K562 (cell line): ENCODE measurements around the gene PRDX6. TPM values are rescaled to one million over a fixed set of nuclear protein-coding genes. Genes with fewer than 3 reads are reported as not detected.

Experiments used
- CHD7 ChIP-seq: fragments of 200-600 bp; sonication (generic); IDR thresholded peaks from one replicate; pipeline ENCODE4 v1.6.1; 2012; ENCODE audit warnings: mild to moderate bottlenecking, low read depth, low read length, inconsistent platforms
- NKRF ChIP-seq: fragments of 450-650 bp; IDR thresholded peaks from 2 replicates; pipeline ENCODE4 v1.6.1; 2016; ENCODE audit warnings: borderline replicate concordance
- ZNF609 ChIP-seq: sonication (generic); formaldehyde crosslinking; IDR thresholded peaks from 2 replicates; pipeline ENCODE4 v1.8.1; 2023; ENCODE audit warnings: missing genetic modification reagents, mild to moderate bottlenecking, borderline replicate concordance
- polyA plus RNA-seq, 8 experiments: library from polyadenylated mRNA; depleted of rRNA in 4 of 8; stranded (reverse) in 5 of 8; unstranded in 3 of 8; fragments of >200 nt; fragmentation: Nextera tagmentation in 2 of 8; fragmentation: Illumina TruSeq in 1 of 8; extraction: Ambion mirVana in 2 of 8; extraction: Trizol in 1 of 8; gene quantifications; 2 replicates each; pipeline versions ENCODE4 v1.2.1 to v1.2.3, GENCODE V29; 2011 to 2014; ENCODE audit warnings: inconsistent platforms in 1 of 8, missing spikeins in 1 of 8
- total RNA-seq, 7 experiments: library from RNA; depleted of rRNA in 6 of 7; stranded (reverse); fragments of >200 nt in 6 of 7; fragmentation: Illumina TruSeq in 2 of 7; extraction: Trizol in 2 of 7; gene quantifications; 2 replicates each; pipeline versions ENCODE4 v1.2.1 to v1.2.3, GENCODE V29; 2011 to 2021; ENCODE audit warnings: low replicate concordance in 1 of 7
- TF ChIP-seq, protein P1 (sequence below), 2 experiments: fragments of 450-650 bp; conservative IDR thresholded peaks; 2 replicates each; pipeline ENCODE4 v1.6.1; 2017; ENCODE audit warnings: mild to moderate bottlenecking in 2 of 2, moderate library complexity in 2 of 2

The PRDX6 gene
- total and polyA plus RNA-seq, 9 of the 15 experiments (the other 6 are each of a cell fraction or from before 2014, with no cell fraction given): 277 to 1,082 (median 610) TPM

DNA sequence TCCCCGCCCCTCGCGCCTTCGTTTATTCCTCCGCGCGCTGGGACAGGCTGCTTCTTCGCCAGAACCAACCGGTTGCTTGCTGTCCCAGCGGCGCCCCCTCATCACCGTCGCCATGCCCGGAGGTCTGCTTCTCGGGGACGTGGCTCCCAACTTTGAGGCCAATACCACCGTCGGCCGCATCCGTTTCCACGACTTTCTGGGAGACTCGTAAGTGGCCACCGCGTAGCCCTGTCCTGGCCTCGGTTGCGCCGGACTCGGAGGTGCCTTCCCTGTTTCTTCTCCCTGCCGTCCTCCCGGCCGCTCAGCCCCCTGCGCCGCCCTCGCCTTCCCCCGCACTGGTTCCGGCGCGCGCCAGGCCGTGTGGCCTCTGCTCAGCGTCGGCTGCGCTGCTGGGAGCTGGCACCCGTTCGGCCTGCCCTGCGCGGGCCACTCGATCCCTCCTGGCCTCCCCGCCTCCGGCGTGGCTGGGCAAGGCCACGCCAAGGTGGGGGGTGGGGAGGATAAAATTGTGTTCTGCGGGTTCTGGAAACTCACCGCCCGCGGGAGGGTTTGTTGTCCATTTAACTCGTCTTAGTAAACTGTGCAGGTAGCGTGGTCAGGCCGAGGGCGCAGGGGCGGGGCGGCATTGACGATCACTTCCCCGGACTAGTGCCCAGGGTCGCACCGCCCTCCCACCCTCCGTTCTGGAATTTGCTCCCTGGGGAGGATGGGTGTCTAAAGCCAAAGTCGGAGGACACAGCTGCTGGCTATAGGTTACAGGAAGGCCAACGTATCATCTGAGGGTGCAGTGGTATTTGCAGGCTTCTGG lies at the start of gene PRDX6 (continued):
- no peak for TF ChIP-seq CHD7
- TF ChIP-seq NKRF: peak; percentile 40; the same call in 1 of the 2 replicates
- TF ChIP-seq ZNF609 (CRISPR knock-in tag): peak; percentile 95; the same call in 1 of the 2 replicates
- TF ChIP-seq, protein P1, sequence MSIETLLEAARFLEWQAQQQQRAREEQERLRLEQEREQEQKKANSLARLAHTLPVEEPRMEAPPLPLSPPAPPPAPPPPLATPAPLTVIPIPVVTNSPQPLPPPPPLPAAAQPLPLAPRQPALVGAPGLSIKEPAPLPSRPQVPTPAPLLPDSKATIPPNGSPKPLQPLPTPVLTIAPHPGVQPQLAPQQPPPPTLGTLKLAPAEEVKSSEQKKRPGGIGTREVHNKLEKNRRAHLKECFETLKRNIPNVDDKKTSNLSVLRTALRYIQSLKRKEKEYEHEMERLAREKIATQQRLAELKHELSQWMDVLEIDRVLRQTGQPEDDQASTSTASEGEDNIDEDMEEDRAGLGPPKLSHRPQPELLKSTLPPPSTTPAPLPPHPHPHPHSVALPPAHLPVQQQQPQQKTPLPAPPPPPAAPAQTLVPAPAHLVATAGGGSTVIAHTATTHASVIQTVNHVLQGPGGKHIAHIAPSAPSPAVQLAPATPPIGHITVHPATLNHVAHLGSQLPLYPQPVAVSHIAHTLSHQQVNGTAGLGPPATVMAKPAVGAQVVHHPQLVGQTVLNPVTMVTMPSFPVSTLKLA (conservative IDR thresholded peaks at IDR 0.05): peak in 1 of 2 experiments; percentile 58; a peak in 3 of 4 replicates
